Measurements from ENCODE around the gene ACBD6. TPM values are rescaled to one million over a fixed set of nuclear protein-coding genes. Genes with fewer than 3 reads are reported as not detected.
A peak's percentile ranks its signal among the peaks of the same experiment; 100 is the strongest.

ACBD6 gene
- total RNA-seq, 1 experiment from 2014 or later = 74.0 TPM

- H3K9ac ChIP-seq (ENCODE audit: low read length) = no peak overlapping the region
- no peak overlapping the region for H2AFZ ChIP-seq (ENCODE audit: low read length)
- peaks cover 14% of the 10 kb centered on the region for H3K79me2 ChIP-seq (ENCODE audit: low read length)
- H3K4me2 ChIP-seq (ENCODE audit: low read depth, low read length, poor library complexity, severe bottlenecking) = no peak overlapping the region
- H3K36me3 ChIP-seq (ENCODE audit: insufficient read depth, low read length) = no peaks in the 10 kb centered on the region
- H4K20me1 ChIP-seq (ENCODE audit: insufficient read depth, low read depth, low read length) = no peaks in the 10 kb centered on the region
- no peaks in the 10 kb centered on the region for H3K27me3 ChIP-seq (ENCODE audit: low read length)
- no peak overlapping the region for H3K4me3 ChIP-seq (ENCODE audit: low read length)
- H3K4me1 ChIP-seq (ENCODE audit: low read length) = peaks cover 14% of the 10 kb centered on the region
- no peak overlapping the region for H3K27ac ChIP-seq (ENCODE audit: low read length)
- DNase-seq = no peak
- H3K9me2 ChIP-seq (replicated peaks; ENCODE audit: insufficient read depth, low read length) = no peaks in the 10 kb centered on the region
- no peaks in the 10 kb centered on the region for H3K9me3 ChIP-seq (ENCODE audit: low read length)
Observed at GRCh38 chr1:180505732-180506335, 3.5 kb upstream of the ACBD6 start.

- Histone ChIP-seq H3K4me2 (ENCODE audit: low read depth, low read length, poor library complexity, severe bottlenecking) (peak overlapping the region; percentile 76), H3K4me3 (ENCODE audit: low read length) (no peak overlapping the region)
- no peak for DNase-seq
Observed at GRCh38 chr1:180504186-180504585, 1.8 kb upstream of the ACBD6 start.

GRCh38 chr1:180503280-180503862 lies 994 bp upstream of the ACBD6 start:
- Histone ChIP-seq H3K4me1 (ENCODE audit: low read length) (peaks cover 37% of the 10 kb centered on the region), H3K9ac (ENCODE audit: low read length) (peak overlapping the region; percentile 86), H3K9me2 (replicated peaks; ENCODE audit: insufficient read depth, low read length) (no peaks in the 10 kb centered on the region), H3K27me3 (ENCODE audit: low read length) (no peaks in the 10 kb centered on the region), H3K27ac (ENCODE audit: low read length) (peak overlapping the region; percentile 65), H3K4me3 (ENCODE audit: low read length) (peak overlapping the region; percentile 90), H3K9me3 (ENCODE audit: low read length) (no peaks in the 10 kb centered on the region), H3K79me2 (ENCODE audit: low read length) (peaks cover 39% of the 10 kb centered on the region), H2AFZ (ENCODE audit: low read length) (peak overlapping the region; percentile 80), H4K20me1 (ENCODE audit: insufficient read depth, low read depth, low read length) (no peaks in the 10 kb centered on the region), H3K36me3 (ENCODE audit: insufficient read depth, low read length) (peaks cover 12% of the 10 kb centered on the region; the same call in 1 of the 2 replicates), H3K4me2 (ENCODE audit: low read depth, low read length, poor library complexity, severe bottlenecking) (peak overlapping the region; percentile 76)
- no peak for DNase-seq

More at GRCh38 chr1:180504186-180504585, 1.8 kb upstream of the ACBD6 start:
- Histone ChIP-seq H3K79me2 (ENCODE audit: low read length) (peaks cover 31% of the 10 kb centered on the region), H3K4me1 (ENCODE audit: low read length) (peaks cover 30% of the 10 kb centered on the region), H3K9ac (ENCODE audit: low read length) (no peak overlapping the region), H2AFZ (ENCODE audit: low read length) (no peak overlapping the region), H3K36me3 (ENCODE audit: insufficient read depth, low read length) (peaks cover 7% of the 10 kb centered on the region; the same call in 1 of the 2 replicates), H3K27me3 (ENCODE audit: low read length) (no peaks in the 10 kb centered on the region), H3K9me3 (ENCODE audit: low read length) (no peaks in the 10 kb centered on the region), H4K20me1 (ENCODE audit: insufficient read depth, low read depth, low read length) (no peaks in the 10 kb centered on the region), H3K27ac (ENCODE audit: low read length) (no peak overlapping the region), H3K9me2 (replicated peaks; ENCODE audit: insufficient read depth, low read length) (no peaks in the 10 kb centered on the region)

- peaks cover 43% of the 10 kb centered on the region for H3K4me1 ChIP-seq (ENCODE audit: low read length)
- no peak for DNase-seq
Observed at GRCh38 chr1:180501865-180502360, 464 bp downstream of the ACBD6 start.

GRCh38 chr1:180500689-180501088 lies 1.7 kb downstream of the ACBD6 start:
- no peaks in the 10 kb centered on the region for H3K9me2 ChIP-seq (replicated peaks; ENCODE audit: insufficient read depth, low read length)
- no peak for DNase-seq
- peak overlapping the region; percentile 90 for H3K4me3 ChIP-seq (ENCODE audit: low read length)
- peaks cover 43% of the 10 kb centered on the region for H3K4me1 ChIP-seq (ENCODE audit: low read length)
- H3K36me3 ChIP-seq (ENCODE audit: insufficient read depth, low read length) = peaks cover 16% of the 10 kb centered on the region; the same call in 1 of the 2 replicates
- no peaks in the 10 kb centered on the region for H3K9me3 ChIP-seq (ENCODE audit: low read length)
- H4K20me1 ChIP-seq (ENCODE audit: insufficient read depth, low read depth, low read length) = no peaks in the 10 kb centered on the region
- H3K9ac ChIP-seq (ENCODE audit: low read length) = peak overlapping the region; percentile 86
- H3K27me3 ChIP-seq (ENCODE audit: low read length) = no peaks in the 10 kb centered on the region
- no peak overlapping the region for H2AFZ ChIP-seq (ENCODE audit: low read length)
- no peak overlapping the region for H3K27ac ChIP-seq (ENCODE audit: low read length)
- peaks cover 66% of the 10 kb centered on the region for H3K79me2 ChIP-seq (ENCODE audit: low read length)
- peak overlapping the region; percentile 76 for H3K4me2 ChIP-seq (ENCODE audit: low read depth, low read length, poor library complexity, severe bottlenecking)

More at GRCh38 chr1:180501865-180502360, 464 bp downstream of the ACBD6 start:
- peaks cover 54% of the 10 kb centered on the region for H3K79me2 ChIP-seq (ENCODE audit: low read length)
- no peaks in the 10 kb centered on the region for H3K9me2 ChIP-seq (replicated peaks; ENCODE audit: insufficient read depth, low read length)
- H2AFZ ChIP-seq (ENCODE audit: low read length) = peak overlapping the region; percentile 80; the same call in 1 of the 2 replicates
- H3K36me3 ChIP-seq (ENCODE audit: insufficient read depth, low read length) = peaks cover 16% of the 10 kb centered on the region; the same call in 1 of the 2 replicates
- H3K27ac ChIP-seq (ENCODE audit: low read length) = peak overlapping the region; percentile 65
- peak overlapping the region; percentile 86 for H3K9ac ChIP-seq (ENCODE audit: low read length)
- peak overlapping the region; percentile 76 for H3K4me2 ChIP-seq (ENCODE audit: low read depth, low read length, poor library complexity, severe bottlenecking)
- H4K20me1 ChIP-seq (ENCODE audit: insufficient read depth, low read depth, low read length) = no peaks in the 10 kb centered on the region
- no peaks in the 10 kb centered on the region for H3K27me3 ChIP-seq (ENCODE audit: low read length)
- H3K4me3 ChIP-seq (ENCODE audit: low read length) = peak overlapping the region; percentile 90
- H3K9me3 ChIP-seq (ENCODE audit: low read length) = no peaks in the 10 kb centered on the region

- Histone ChIP-seq H2AFZ (ENCODE audit: low read length) (no peak overlapping the region), H3K9me3 (ENCODE audit: low read length) (no peaks in the 10 kb centered on the region), H3K9me2 (replicated peaks; ENCODE audit: insufficient read depth, low read length) (no peaks in the 10 kb centered on the region), H3K4me2 (ENCODE audit: low read depth, low read length, poor library complexity, severe bottlenecking) (peak overlapping the region; percentile 76), H3K27ac (ENCODE audit: low read length) (no peak overlapping the region), H3K79me2 (ENCODE audit: low read length) (peaks cover 86% of the 10 kb centered on the region), H3K9ac (ENCODE audit: low read length) (no peak overlapping the region), H4K20me1 (ENCODE audit: insufficient read depth, low read depth, low read length) (no peaks in the 10 kb centered on the region), H3K4me3 (ENCODE audit: low read length) (no peak overlapping the region), H3K36me3 (ENCODE audit: insufficient read depth, low read length) (peaks cover 32% of the 10 kb centered on the region), H3K27me3 (ENCODE audit: low read length) (no peaks in the 10 kb centered on the region), H3K4me1 (ENCODE audit: low read length) (peaks cover 44% of the 10 kb centered on the region)
- no peak for DNase-seq
Observed at GRCh38 chr1:180498594-180498993, 3.8 kb downstream of the ACBD6 start.

GRCh38 chr1:180497826-180498225 lies 4.6 kb downstream of the ACBD6 start:
- H3K4me3 ChIP-seq (ENCODE audit: low read length) = no peak overlapping the region
- no peaks in the 10 kb centered on the region for H4K20me1 ChIP-seq (ENCODE audit: insufficient read depth, low read depth, low read length)
- no peaks in the 10 kb centered on the region for H3K9me2 ChIP-seq (replicated peaks; ENCODE audit: insufficient read depth, low read length)
- peaks cover 91% of the 10 kb centered on the region for H3K79me2 ChIP-seq (ENCODE audit: low read length)
- H3K36me3 ChIP-seq (ENCODE audit: insufficient read depth, low read length) = peaks cover 36% of the 10 kb centered on the region
- no peak overlapping the region for H3K4me2 ChIP-seq (ENCODE audit: low read depth, low read length, poor library complexity, severe bottlenecking)
- no peaks in the 10 kb centered on the region for H3K9me3 ChIP-seq (ENCODE audit: low read length)
- H2AFZ ChIP-seq (ENCODE audit: low read length) = no peak overlapping the region
- H3K27ac ChIP-seq (ENCODE audit: low read length) = no peak overlapping the region
- DNase-seq = no peak
- H3K9ac ChIP-seq (ENCODE audit: low read length) = no peak overlapping the region
- peaks cover 39% of the 10 kb centered on the region for H3K4me1 ChIP-seq (ENCODE audit: low read length)
- no peaks in the 10 kb centered on the region for H3K27me3 ChIP-seq (ENCODE audit: low read length)

- Histone ChIP-seq H3K27ac (ENCODE audit: low read length) (no peak overlapping the region), H3K4me3 (ENCODE audit: low read length) (no peak overlapping the region), H3K36me3 (ENCODE audit: insufficient read depth, low read length) (peaks cover 39% of the 10 kb centered on the region), H3K4me1 (ENCODE audit: low read length) (peaks cover 16% of the 10 kb centered on the region), H4K20me1 (ENCODE audit: insufficient read depth, low read depth, low read length) (no peaks in the 10 kb centered on the region), H3K27me3 (ENCODE audit: low read length) (no peaks in the 10 kb centered on the region), H3K4me2 (ENCODE audit: low read depth, low read length, poor library complexity, severe bottlenecking) (no peak overlapping the region), H3K79me2 (ENCODE audit: low read length) (peaks cover 75% of the 10 kb centered on the region), H3K9me3 (ENCODE audit: low read length) (no peaks in the 10 kb centered on the region), H3K9me2 (replicated peaks; ENCODE audit: insufficient read depth, low read length) (no peaks in the 10 kb centered on the region), H3K9ac (ENCODE audit: low read length) (no peak overlapping the region), H2AFZ (ENCODE audit: low read length) (no peak overlapping the region)
- peak; percentile 53 for DNase-seq
Observed at GRCh38 chr1:180494370-180494769, 8.0 kb downstream of the ACBD6 start.

Data from Karpas-422 (cell line).